ENCODE measurements around the gene C1orf21. TPM values are rescaled to one million over a fixed set of nuclear protein-coding genes. Genes with fewer than 3 reads are reported as not detected.

The C1orf21 gene
- total RNA-seq, 1 donor from 2014 or later: 0.09 TPM

DNA sequence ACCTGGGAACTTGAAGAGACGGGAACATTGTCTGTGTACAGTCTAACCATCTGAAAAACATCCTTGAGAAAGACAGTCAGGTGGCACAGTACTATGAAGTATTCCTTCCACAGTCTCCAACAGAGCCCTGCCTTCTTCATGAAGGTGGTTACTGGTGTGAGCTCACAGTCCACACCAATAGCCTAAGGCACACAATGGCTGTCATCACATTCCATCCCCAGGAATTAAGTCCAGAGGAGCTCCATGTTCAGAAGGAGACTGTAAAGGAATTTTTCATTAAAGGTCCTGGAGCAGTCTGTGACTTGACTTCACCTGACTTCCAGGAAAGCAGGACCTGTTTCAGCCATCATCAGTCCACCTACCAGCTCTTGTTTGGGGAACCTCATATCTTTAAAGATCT lies 180.2 kb downstream of the C1orf21 start:
- ChIA-PET CTCF (no interaction called here), POLR2A (no interaction called here)
- Mint-ChIP-seq H3K36me3 (ENCODE audit: low read depth) (no peaks in the 10 kb centered on the region), H3K4me1 (no peaks in the 10 kb centered on the region), H3K4me3 (no peak overlapping the region), H3K9me3 (no peaks in the 10 kb centered on the region), H3K27ac (no peak overlapping the region), H3K27me3 (peaks cover 3% of the 10 kb centered on the region)
- no peak for ATAC-seq (ENCODE audit: low read depth)
- intact Hi-C loops (cut with micrococcal nuclease): loop anchor here (10.0 kb wide), 1 partner anchor 492 kb away; no protein-coding TSS in a partner anchor
- no peak for DNase-seq
- TF ChIP-seq, protein P1, sequence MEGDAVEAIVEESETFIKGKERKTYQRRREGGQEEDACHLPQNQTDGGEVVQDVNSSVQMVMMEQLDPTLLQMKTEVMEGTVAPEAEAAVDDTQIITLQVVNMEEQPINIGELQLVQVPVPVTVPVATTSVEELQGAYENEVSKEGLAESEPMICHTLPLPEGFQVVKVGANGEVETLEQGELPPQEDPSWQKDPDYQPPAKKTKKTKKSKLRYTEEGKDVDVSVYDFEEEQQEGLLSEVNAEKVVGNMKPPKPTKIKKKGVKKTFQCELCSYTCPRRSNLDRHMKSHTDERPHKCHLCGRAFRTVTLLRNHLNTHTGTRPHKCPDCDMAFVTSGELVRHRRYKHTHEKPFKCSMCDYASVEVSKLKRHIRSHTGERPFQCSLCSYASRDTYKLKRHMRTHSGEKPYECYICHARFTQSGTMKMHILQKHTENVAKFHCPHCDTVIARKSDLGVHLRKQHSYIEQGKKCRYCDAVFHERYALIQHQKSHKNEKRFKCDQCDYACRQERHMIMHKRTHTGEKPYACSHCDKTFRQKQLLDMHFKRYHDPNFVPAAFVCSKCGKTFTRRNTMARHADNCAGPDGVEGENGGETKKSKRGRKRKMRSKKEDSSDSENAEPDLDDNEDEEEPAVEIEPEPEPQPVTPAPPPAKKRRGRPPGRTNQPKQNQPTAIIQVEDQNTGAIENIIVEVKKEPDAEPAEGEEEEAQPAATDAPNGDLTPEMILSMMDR (IDR thresholded peaks at IDR 0.05): no peak

GRCh38 chr1:184567637-184568036 lies 180.8 kb downstream of the C1orf21 start:
- no peak for ATAC-seq (ENCODE audit: low read depth)
- H3K4me3 Mint-ChIP-seq: no peak overlapping the region
- POLR2A ChIA-PET: no interaction called here
- no peak overlapping the region for H3K27ac Mint-ChIP-seq
- no peak for DNase-seq
- intact Hi-C loops (cut with micrococcal nuclease): loop anchor here (10.0 kb wide), 1 partner anchor 493 kb away; no protein-coding TSS in a partner anchor
- H3K27me3 Mint-ChIP-seq: peaks cover 3% of the 10 kb centered on the region
- CTCF ChIA-PET: no interaction called here
- H3K36me3 Mint-ChIP-seq (ENCODE audit: low read depth): no peaks in the 10 kb centered on the region
- TF ChIP-seq, protein P1 (IDR thresholded peaks at IDR 0.05): no peak
- no peaks in the 10 kb centered on the region for H3K9me3 Mint-ChIP-seq
- no peaks in the 10 kb centered on the region for H3K4me1 Mint-ChIP-seq

DNA sequence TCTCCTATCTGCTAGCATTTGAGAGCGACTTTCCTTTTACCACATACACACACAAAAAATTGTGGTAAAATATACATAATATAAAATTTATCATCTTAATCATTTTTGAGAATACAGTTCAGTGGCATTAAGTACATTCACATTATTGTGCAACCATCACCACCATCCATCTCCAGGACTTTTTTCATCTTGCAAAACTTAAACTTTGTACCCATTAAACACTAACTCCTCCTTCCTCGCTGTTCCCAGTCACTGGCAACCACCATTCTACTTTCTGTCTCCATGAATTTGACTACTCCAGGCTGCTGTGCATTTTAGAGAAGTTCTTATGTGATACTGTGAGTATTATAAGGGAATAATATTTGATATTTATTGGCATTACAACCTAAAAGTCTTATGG lies 181.3 kb downstream of the C1orf21 start:
- H3K27me3 Mint-ChIP-seq: peaks cover 3% of the 10 kb centered on the region
- H3K4me3 Mint-ChIP-seq: no peak overlapping the region
- no peaks in the 10 kb centered on the region for H3K36me3 Mint-ChIP-seq (ENCODE audit: low read depth)
- intact Hi-C loops (cut with micrococcal nuclease): loop anchor here (10.0 kb wide), 1 partner anchor 493 kb away; no protein-coding TSS in a partner anchor
- POLR2A ChIA-PET: no interaction called here
- H3K27ac Mint-ChIP-seq: no peak overlapping the region
- H3K9me3 Mint-ChIP-seq: no peaks in the 10 kb centered on the region
- DNase-seq (no peak), ATAC-seq (ENCODE audit: low read depth) (no peak)
- no peaks in the 10 kb centered on the region for H3K4me1 Mint-ChIP-seq
- TF ChIP-seq, protein P1 (IDR thresholded peaks at IDR 0.05): no peak
- CTCF ChIA-PET: no interaction called here

- H3K4me3 Mint-ChIP-seq: no peak overlapping the region
- DNase-seq: no peak
- ChIA-PET CTCF (no interaction called here), POLR2A (no interaction called here)
- no peaks in the 10 kb centered on the region for H3K27me3 Mint-ChIP-seq
- H3K4me1 Mint-ChIP-seq: no peaks in the 10 kb centered on the region
- ATAC-seq (ENCODE audit: low read depth): no peak
- H3K9me3 Mint-ChIP-seq: no peaks in the 10 kb centered on the region
- TF ChIP-seq, protein P1 (IDR thresholded peaks at IDR 0.05): no peak
- no peaks in the 10 kb centered on the region for H3K36me3 Mint-ChIP-seq (ENCODE audit: low read depth)
- intact Hi-C loops (cut with micrococcal nuclease): loop anchor here (10.0 kb wide), 1 partner anchor 494 kb away; no protein-coding TSS in a partner anchor
- no peak overlapping the region for H3K27ac Mint-ChIP-seq
These were observed 182.3 kb downstream of the C1orf21 start for GRCh38 chr1:184569106-184569505.

DNA sequence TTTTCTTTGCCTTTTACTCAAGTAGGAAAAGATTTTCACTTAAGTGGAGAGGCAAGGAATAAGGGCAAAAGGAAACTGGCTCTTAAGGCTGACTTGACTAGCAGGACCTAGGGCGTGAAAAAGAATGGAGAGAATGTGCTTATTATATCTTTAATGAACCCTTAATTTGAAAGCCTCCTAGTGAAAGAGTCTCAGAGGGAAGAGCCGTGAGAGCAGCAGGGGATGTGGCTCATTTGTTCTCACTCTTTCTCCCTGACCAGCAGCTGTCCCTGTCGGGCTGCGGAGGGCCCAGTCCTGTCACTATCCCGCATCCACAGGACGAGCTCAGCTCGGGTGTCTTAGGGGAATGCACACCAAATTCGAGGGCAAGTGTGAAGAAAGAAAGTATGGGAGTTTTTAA lies 187.8 kb downstream of the C1orf21 start:
- no peak overlapping the region for H3K4me3 Mint-ChIP-seq
- no peak for ATAC-seq (ENCODE audit: low read depth)
- TF ChIP-seq, protein P1 (IDR thresholded peaks at IDR 0.05): no peak
- intact Hi-C loops (cut with micrococcal nuclease): no loop called here
- no peak for DNase-seq
- no peaks in the 10 kb centered on the region for H3K27me3 Mint-ChIP-seq
- H3K27ac Mint-ChIP-seq: no peak overlapping the region
- CTCF ChIA-PET: no interaction called here
- H3K4me1 Mint-ChIP-seq: no peaks in the 10 kb centered on the region
- H3K9me3 Mint-ChIP-seq: no peaks in the 10 kb centered on the region
- H3K36me3 Mint-ChIP-seq (ENCODE audit: low read depth): no peaks in the 10 kb centered on the region
- POLR2A ChIA-PET: no interaction called here
